HEK293 (cell line): ENCODE results near the gene MAPK9.

Experiments
- CTCF ChIA-PET: fragments of 350-600 bp; formaldehyde crosslinking; extraction: SDS; loops from one replicate; lab custom pipeline; 2021; ENCODE audit warnings: antibody characterized with exemption; lab: Yijun Ruan, JAX
- POLR2A ChIA-PET: fragments of 300-600 bp; formaldehyde crosslinking; extraction: SDS; loops from one replicate; lab custom pipeline; 2020; ENCODE audit warnings: antibody characterized with exemption, inconsistent platforms; lab: Yijun Ruan, JAX
- H3K27ac ChIP-seq: fragments of 200-500 bp; sonication (Bioruptor generic); 2 replicates; pipeline ENCODE4 v1.5.1; 2014; ENCODE audit warnings: low read depth, low read length, control low read depth, inconsistent platforms; ENCODE audit errors: extremely low read depth
- H3K36me3 ChIP-seq, 2 experiments: fragments of 200-500 bp in 1 of 2; sonication (Bioruptor generic) in 1 of 2; 1 replicate in 1 of 2; 2 replicates in 1 of 2; pipeline ENCODE4 v1.5.1; 2014 to 2017; ENCODE audit warnings: inconsistent platforms in 2 of 2, low read length in 2 of 2; ENCODE audit not compliant: control insufficient read depth in 2 of 2, insufficient read depth in 1 of 2
- H3K4me1 ChIP-seq: fragments of 200-500 bp; sonication (Bioruptor generic); 2 replicates; pipeline ENCODE4 v1.5.1; 2014; ENCODE audit warnings: mild to moderate bottlenecking, low read length, inconsistent platforms; ENCODE audit not compliant: control insufficient read depth, insufficient read depth
- H3K4me3 ChIP-seq: 2 replicates; pipeline ENCODE4 v1.5.1; 2011; ENCODE audit warnings: low read depth, mild to moderate bottlenecking, control low read depth, low read length, moderate library complexity
- H3K9me3 ChIP-seq: fragments of 200-500 bp; sonication (Bioruptor generic); 2 replicates; pipeline ENCODE4 v1.5.1; 2014; ENCODE audit warnings: low read depth, low read length, inconsistent platforms; ENCODE audit not compliant: control insufficient read depth, insufficient read depth
- FEZF1 ChIP-seq: fragments of 450-650 bp; formaldehyde crosslinking; IDR thresholded peaks from 2 replicates; pipeline ENCODE4 v1.5.1; 2016; ENCODE audit warnings: missing biosample characterization, missing genetic modification characterization
- SP2 ChIP-seq: fragments of 450-650 bp; formaldehyde crosslinking; IDR thresholded peaks from 2 replicates; pipeline ENCODE4 v1.5.1; 2016; ENCODE audit warnings: missing biosample characterization, missing genetic modification characterization
- ZBTB20 ChIP-seq: fragments of 450-650 bp; formaldehyde crosslinking; IDR thresholded peaks from 2 replicates; pipeline ENCODE4 v1.5.1; 2016; ENCODE audit warnings: missing biosample characterization, missing genetic modification characterization
- ZEB2 ChIP-seq: fragments of 450-650 bp; formaldehyde crosslinking; IDR thresholded peaks from 2 replicates; pipeline ENCODE4 v1.5.1; 2016; ENCODE audit warnings: missing biosample characterization, missing genetic modification characterization
- ZFP3 ChIP-seq: fragments of 450-650 bp; formaldehyde crosslinking; IDR thresholded peaks from 2 replicates; pipeline ENCODE4 v1.5.1; 2016; ENCODE audit warnings: low read depth, missing biosample characterization, missing genetic modification characterization
- ZNF114 ChIP-seq: fragments of 450-650 bp; formaldehyde crosslinking; IDR thresholded peaks from 2 replicates; pipeline ENCODE4 v1.5.0; 2017; ENCODE audit warnings: missing biosample characterization, missing genetic modification characterization
- ZNF133 ChIP-seq: fragments of 450-650 bp; formaldehyde crosslinking; IDR thresholded peaks from 2 replicates; pipeline ENCODE4 v1.5.1; 2016; ENCODE audit warnings: missing biosample characterization, missing genetic modification characterization
- ZNF138 ChIP-seq: fragments of 450-650 bp; formaldehyde crosslinking; IDR thresholded peaks from 2 replicates; pipeline ENCODE4 v1.5.1; 2016; ENCODE audit warnings: missing biosample characterization, missing genetic modification characterization, borderline replicate concordance
- ZNF221 ChIP-seq: fragments of 450-650 bp; formaldehyde crosslinking; IDR thresholded peaks from 2 replicates; pipeline ENCODE4 v1.5.1; 2017; ENCODE audit warnings: missing biosample characterization, missing genetic modification characterization, borderline replicate concordance
- ZNF239 ChIP-seq: fragments of 450-650 bp; formaldehyde crosslinking; IDR thresholded peaks from 2 replicates; pipeline ENCODE4 v1.5.1; 2016; ENCODE audit warnings: missing biosample characterization, missing genetic modification characterization
- ZNF37A ChIP-seq: fragments of 450-650 bp; IDR thresholded peaks from 2 replicates; pipeline ENCODE4 v1.5.1; 2018; ENCODE audit warnings: missing biosample characterization, missing genetic modification characterization
- ZNF843 ChIP-seq: fragments of 450-650 bp; formaldehyde crosslinking; IDR thresholded peaks from 2 replicates; pipeline ENCODE4 v1.5.1; 2016; ENCODE audit warnings: missing biosample characterization, missing genetic modification characterization
- ZSCAN30 ChIP-seq: fragments of 450-650 bp; IDR thresholded peaks from 2 replicates; pipeline ENCODE4 v1.5.1; 2018; ENCODE audit warnings: missing biosample characterization, mild to moderate bottlenecking, missing genetic modification characterization, moderate library complexity
- TF ChIP-seq, protein P1 (sequence below): fragments of 450-650 bp; formaldehyde crosslinking; IDR thresholded peaks from 2 replicates; pipeline ENCODE4 v1.5.0; 2017; ENCODE audit warnings: missing biosample characterization, missing genetic modification characterization, borderline replicate concordance
- TF ChIP-seq, protein P2 (sequence below): fragments of 450-650 bp; formaldehyde crosslinking; IDR thresholded peaks from 2 replicates; pipeline ENCODE4 v1.5.1; 2016; ENCODE audit warnings: missing biosample characterization, missing genetic modification characterization
- TF ChIP-seq, protein P3 (sequence below): fragments of 450-650 bp; IDR thresholded peaks from 2 replicates; pipeline ENCODE4 v1.5.1; 2018; ENCODE audit warnings: missing biosample characterization, missing genetic modification characterization
- TF ChIP-seq, protein P4 (sequence below): fragments of 450-650 bp; formaldehyde crosslinking; IDR thresholded peaks from 2 replicates; pipeline ENCODE4 v1.5.1; 2017; ENCODE audit warnings: missing biosample characterization, missing genetic modification characterization
- TF ChIP-seq, protein P5 (sequence below): fragments of 450-650 bp; formaldehyde crosslinking; IDR thresholded peaks from 2 replicates; pipeline ENCODE4 v1.5.1; 2016; ENCODE audit warnings: missing biosample characterization, missing genetic modification characterization

Gene MAPK9

GRCh38 chr5:180241600-180241999, 50.3 kb downstream of the MAPK9 start:
- H3K27ac ChIP-seq = no peak overlapping the region
- CTCF ChIA-PET = interaction anchor here (0.6 to 0.7 kb wide), 2 partner anchors 32 to 703 kb away, joined by 3 read pairs; partner anchors contain the start of gene RASGEF1C
- POLR2A ChIA-PET = no interaction called here
- no peaks in the 10 kb centered on the region for H3K9me3 ChIP-seq
- no peaks in the 10 kb centered on the region for H3K4me1 ChIP-seq
- TF ChIP-seq, protein P1, sequence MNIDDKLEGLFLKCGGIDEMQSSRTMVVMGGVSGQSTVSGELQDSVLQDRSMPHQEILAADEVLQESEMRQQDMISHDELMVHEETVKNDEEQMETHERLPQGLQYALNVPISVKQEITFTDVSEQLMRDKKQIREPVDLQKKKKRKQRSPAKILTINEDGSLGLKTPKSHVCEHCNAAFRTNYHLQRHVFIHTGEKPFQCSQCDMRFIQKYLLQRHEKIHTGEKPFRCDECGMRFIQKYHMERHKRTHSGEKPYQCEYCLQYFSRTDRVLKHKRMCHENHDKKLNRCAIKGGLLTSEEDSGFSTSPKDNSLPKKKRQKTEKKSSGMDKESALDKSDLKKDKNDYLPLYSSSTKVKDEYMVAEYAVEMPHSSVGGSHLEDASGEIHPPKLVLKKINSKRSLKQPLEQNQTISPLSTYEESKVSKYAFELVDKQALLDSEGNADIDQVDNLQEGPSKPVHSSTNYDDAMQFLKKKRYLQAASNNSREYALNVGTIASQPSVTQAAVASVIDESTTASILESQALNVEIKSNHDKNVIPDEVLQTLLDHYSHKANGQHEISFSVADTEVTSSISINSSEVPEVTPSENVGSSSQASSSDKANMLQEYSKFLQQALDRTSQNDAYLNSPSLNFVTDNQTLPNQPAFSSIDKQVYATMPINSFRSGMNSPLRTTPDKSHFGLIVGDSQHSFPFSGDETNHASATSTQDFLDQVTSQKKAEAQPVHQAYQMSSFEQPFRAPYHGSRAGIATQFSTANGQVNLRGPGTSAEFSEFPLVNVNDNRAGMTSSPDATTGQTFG (tag by site-specific recombination) = no peak
- no peak for TF ChIP-seq ZNF221 (tag by site-specific recombination)
- TF ChIP-seq, protein P2, sequence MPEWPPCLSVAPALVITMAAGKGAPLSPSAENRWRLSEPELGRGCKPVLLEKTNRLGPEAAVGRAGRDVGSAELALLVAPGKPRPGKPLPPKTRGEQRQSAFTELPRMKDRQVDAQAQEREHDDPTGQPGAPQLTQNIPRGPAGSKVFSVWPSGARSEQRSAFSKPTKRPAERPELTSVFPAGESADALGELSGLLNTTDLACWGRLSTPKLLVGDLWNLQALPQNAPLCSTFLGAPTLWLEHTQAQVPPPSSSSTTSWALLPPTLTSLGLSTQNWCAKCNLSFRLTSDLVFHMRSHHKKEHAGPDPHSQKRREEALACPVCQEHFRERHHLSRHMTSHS (tag by site-specific recombination) = no peak
- TF ChIP-seq ZEB2 (tag by site-specific recombination) = no peak
- TF ChIP-seq ZFP3 (tag by site-specific recombination) = no peak
- no peak for TF ChIP-seq ZBTB20 (tag by site-specific recombination)
- TF ChIP-seq SP2 (tag by site-specific recombination) = no peak
- H3K36me3 ChIP-seq = peaks cover 27 to 78% of the 10 kb centered on the region in 2 experiments
- H3K4me3 ChIP-seq = no peak overlapping the region

DNA sequence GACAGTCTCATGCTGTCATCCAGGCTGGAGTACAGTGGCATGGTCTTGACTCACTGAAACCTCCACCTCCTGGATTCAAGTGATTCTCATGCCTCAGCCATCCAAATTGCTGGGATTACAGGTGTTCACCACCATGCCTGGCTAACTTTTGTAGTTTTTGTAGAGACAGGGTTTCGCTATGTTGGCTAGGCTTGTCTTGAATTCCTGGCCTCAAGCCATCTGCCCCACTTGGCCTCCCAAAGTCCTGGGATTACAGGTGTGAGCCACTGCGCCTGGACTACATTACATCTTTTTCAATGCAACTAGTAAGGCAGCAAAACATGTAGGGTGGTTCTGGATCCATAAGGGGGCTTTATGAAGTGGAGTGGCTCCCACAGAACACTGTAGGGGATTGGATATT, 53.3 kb downstream of the MAPK9 start:
- Histone ChIP-seq H3K36me3 (peaks cover 27 to 92% of the 10 kb centered on the region in 2 experiments), H3K9me3 (no peaks in the 10 kb centered on the region), H3K4me1 (no peaks in the 10 kb centered on the region), H3K27ac (no peak overlapping the region), H3K4me3 (no peak overlapping the region)
- POLR2A ChIA-PET = interaction anchor here (0.7 kb wide), 1 partner anchor 67 kb away, joined by 3 read pairs; no protein-coding TSS in a partner anchor
- CTCF ChIA-PET = no interaction called here
- no peak for TF ChIP-seq ZNF843 (tag by site-specific recombination)
- TF ChIP-seq ZNF138 (tag by site-specific recombination) = no peak
- TF ChIP-seq ZNF239 = no peak
- no peak for TF ChIP-seq ZSCAN30
- TF ChIP-seq, protein P3, sequence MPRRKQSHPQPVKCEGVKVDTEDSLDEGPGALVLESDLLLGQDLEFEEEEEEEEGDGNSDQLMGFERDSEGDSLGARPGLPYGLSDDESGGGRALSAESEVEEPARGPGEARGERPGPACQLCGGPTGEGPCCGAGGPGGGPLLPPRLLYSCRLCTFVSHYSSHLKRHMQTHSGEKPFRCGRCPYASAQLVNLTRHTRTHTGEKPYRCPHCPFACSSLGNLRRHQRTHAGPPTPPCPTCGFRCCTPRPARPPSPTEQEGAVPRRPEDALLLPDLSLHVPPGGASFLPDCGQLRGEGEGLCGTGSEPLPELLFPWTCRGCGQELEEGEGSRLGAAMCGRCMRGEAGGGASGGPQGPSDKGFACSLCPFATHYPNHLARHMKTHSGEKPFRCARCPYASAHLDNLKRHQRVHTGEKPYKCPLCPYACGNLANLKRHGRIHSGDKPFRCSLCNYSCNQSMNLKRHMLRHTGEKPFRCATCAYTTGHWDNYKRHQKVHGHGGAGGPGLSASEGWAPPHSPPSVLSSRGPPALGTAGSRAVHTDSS (tag by site-specific recombination) = no peak
- no peak for TF ChIP-seq ZNF37A (tag by site-specific recombination)
- TF ChIP-seq, protein P4, sequence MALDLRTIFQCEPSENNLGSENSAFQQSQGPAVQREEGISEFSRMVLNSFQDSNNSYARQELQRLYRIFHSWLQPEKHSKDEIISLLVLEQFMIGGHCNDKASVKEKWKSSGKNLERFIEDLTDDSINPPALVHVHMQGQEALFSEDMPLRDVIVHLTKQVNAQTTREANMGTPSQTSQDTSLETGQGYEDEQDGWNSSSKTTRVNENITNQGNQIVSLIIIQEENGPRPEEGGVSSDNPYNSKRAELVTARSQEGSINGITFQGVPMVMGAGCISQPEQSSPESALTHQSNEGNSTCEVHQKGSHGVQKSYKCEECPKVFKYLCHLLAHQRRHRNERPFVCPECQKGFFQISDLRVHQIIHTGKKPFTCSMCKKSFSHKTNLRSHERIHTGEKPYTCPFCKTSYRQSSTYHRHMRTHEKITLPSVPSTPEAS = no peak
- TF ChIP-seq ZNF221 (tag by site-specific recombination) = no peak
- TF ChIP-seq, protein P5, sequence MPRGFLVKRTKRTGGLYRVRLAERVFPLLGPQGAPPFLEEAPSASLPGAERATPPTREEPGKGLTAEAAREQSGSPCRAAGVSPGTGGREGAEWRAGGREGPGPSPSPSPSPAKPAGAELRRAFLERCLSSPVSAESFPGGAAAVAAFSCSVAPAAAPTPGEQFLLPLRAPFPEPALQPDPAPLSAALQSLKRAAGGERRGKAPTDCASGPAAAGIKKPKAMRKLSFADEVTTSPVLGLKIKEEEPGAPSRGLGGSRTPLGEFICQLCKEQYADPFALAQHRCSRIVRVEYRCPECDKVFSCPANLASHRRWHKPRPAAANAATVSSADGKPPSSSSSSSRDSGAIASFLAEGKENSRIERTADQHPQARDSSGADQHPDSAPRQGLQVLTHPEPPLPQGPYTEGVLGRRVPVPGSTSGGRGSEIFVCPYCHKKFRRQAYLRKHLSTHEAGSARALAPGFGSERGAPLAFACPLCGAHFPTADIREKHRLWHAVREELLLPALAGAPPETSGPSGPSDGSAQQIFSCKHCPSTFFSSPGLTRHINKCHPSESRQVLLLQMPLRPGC (tag by site-specific recombination) = no peak
- no peak for TF ChIP-seq ZNF114 (tag by site-specific recombination)
- no peak for TF ChIP-seq ZNF133
- TF ChIP-seq FEZF1 (tag by site-specific recombination) = no peak
